Activated naive CD4-positive, alpha-beta T cell treated with Interleukin-2 at 50 U/mL for 16 hours (primary cell): Measurements from ENCODE around the gene VPS37C.
"Not testable (repeated sequence)": the region's sequence is repeated elsewhere in the genome, so short reads cannot be mapped to it uniquely, and the experiment has no call there.

Experiments
- DNase-seq: peaks from one replicate; pipeline ENCODE4 v3.0.0-alpha.2; 2020

Gene VPS37C

DNA sequence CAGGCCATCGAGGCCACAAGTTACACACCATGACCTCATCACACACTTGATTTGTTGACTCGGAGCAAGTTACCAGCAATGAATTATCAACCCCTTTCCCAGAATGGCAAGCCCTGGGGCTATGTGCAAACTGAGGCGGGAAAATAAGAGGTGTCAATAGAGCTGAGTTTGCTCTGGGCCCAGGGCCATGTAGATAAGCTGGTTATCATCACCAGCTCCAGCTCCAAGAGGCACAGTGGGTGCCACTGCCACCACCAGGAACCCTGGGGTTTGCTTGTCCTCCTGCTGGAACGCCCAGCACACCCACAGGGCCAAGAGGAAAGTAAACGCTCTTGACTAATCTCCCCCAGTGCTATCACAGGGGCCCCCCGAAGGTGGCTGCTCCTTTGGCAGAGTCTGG lies 13.0 kb upstream of the VPS37C start:
- no peak for DNase-seq

DNA sequence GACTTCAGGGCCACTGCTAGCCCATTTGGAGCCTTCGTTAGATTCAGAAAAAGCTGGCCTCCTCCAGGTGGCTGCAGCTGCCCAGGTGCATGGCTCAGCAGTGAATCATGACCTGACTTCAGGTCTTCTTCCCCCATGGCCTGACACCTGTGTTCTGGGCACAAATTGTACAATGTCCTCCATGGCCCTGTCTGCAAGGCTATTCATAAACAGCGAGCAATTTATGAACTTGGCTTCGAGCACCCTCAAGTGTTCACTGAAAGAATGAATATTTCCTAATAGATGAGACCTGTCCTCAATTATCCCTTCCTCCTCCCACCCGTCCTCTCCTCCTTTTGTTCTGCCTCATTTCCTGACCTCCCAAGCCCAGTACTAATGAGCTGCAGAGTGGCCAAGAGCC lies 12.2 kb upstream of the VPS37C start:
- no peak for DNase-seq

DNA sequence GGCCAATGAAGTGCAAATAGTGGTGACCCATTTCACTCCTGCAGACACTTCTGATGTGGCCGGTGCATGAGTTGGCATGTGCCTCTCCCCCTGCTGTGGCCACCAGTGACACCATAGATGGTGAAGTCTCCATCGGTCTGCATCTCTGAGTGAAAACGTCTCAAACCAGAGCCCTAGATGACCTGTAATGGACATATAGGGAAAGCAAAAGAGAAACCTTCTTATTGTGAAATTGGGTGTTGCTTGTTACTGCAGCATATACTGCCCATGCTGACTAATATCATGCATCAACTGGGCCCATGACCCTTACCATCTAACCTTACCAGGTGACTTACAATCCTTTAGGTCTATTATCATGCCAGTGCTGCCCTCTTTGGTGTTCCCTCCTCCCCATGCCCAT lies 11.7 kb upstream of the VPS37C start:
- DNase-seq = no peak

DNA sequence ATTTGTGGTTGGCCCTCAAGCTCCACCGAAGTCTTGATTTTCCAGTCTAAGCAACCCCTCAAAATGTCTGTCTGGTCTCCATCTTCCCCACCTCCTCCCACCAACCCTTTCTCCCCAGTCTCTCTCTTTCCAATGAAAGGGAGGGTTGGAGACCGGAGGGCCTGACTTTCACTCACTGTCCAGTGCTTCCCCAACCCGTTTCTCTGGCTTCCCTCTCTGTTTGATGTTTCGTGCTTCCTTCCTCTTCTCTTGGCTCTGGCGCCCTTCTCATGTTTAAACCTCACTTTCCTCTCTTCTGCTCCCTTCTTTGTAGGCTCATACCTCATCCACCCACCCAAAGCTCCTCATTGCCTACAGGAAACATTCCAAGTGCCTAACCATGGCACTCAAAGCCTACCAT lies 11.1 kb upstream of the VPS37C start:
- DNase-seq = no peak

DNA sequence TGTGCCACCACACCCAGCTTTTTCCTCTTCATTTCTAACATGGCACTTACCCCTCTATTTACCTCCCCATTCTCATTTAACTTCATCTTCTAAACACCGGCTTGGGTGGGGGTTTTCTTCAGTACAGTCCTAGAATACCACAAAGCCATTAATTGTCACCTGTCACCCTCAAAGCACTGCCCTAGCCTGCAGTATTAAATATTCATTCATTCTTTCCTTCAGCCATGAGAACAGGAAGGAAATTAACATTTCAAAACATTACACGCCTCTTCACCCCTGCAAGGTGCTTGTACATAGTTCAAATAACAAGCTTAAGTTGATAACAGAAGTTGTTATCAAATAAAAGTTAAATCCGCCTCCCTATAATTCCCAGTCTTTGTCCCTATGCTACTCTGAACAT lies 10.7 kb upstream of the VPS37C start:
- DNase-seq = no peak

DNA sequence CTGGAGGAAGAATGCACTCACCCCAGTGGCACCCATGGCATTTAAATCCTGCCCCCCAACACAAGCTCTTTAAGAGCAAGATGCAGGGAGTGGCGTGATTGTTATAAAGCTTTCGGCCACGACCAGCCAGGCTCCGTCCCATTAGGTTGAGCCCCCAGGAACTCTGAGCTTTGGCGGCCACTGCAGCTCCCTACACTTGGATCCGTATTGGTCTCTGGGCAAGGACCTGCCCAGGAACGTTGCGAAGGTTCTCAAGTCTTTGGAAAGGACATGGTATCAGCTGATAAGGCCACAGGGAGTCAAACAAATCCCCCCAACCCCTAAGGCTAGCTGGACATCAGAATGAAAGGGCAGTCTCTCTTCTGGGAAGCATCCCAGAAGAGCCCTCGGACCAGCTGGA lies 9.3 kb upstream of the VPS37C start:
- no peak for DNase-seq

DNA sequence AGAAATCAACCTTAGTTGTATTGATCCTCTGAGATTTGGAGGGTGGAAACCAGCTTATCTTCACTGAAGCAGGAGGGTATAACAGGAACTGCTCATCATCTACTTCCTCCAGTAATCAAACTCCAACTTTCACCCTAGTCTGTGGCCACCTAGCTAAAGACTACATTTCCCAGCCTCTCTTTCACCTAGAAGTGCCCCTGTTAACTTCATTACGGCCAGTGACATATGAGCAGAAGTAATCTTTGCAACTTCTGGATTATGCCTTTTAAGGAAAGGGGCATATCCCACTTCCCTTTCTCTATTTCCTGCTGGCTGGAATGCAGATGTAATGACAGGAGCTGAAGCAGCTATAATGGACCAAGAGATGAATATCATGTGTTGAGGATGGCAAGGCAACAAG lies 7.6 kb upstream of the VPS37C start:
- DNase-seq = no peak

DNA sequence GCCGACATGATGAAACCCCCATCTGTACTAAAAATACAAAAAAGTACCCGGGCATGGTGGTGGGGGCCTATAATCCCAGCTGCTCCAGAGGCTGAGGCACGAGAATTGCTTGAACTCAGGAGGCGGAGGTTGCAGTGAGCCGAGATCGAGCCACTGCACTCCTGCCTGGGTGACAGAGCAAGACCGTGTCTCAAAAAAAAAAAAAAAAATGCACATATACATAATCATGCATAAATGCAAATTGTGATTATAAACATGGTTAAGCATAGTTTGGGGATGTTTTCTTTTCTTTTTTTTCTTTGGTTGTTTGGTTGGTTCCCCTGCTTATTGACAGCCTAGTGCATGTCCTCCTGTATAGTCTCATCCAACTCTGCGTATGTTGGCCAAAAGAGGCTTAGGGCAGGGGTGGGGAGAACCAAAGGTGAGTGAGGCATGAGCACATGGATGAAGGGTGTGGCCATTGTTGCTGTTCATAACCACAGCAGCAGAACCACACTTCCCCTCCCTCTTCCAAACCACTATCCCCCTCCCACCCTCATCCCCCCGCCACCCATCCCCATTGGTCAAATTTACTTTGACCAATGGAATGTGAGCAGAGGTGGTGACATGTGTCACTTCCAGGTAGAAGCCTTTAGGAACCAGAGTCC lies 6.9 kb upstream of the VPS37C start:
- DNase-seq = no peak

DNA sequence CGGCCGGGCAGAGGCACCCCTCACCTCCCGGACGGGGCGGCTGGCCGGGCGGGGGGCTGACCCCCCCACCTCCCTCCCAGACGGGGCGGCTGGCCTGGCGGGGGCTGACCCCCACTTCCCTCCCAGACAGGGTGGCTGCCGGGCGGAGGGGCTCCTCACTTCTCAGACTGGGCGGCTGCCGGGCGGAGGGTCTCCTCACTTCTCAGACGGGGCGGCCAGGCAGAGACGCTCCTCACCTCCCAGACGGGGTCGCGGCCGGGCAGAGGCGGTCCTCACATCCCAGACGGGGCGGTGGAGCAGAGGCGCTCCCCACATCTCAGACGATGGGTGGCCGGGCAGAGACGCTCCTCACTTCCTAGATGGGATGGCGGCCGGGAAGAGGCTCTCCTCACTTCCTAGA lies 5.1 kb upstream of the VPS37C start:
- not testable (repeated sequence) for DNase-seq

DNA sequence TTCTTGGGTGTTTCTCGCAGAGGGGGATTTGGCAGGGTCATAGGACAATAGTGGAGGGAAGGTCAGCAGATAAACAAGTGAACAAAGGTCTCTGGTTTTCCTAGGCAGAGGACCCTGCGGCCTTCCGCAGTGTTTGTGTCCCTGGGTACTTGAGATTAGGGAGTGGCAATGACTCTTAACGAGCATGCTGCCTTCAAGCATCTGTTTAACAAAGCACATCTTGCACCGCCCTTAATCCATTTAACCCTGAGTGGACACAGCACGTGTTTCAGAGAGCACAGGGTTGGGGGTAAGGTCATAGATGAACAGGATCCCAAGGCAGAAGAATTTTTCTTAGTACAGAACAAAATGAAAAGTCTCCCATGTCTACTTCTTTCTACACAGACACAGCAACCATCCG lies 4.6 kb upstream of the VPS37C start:
- DNase-seq = not testable (repeated sequence)

DNA sequence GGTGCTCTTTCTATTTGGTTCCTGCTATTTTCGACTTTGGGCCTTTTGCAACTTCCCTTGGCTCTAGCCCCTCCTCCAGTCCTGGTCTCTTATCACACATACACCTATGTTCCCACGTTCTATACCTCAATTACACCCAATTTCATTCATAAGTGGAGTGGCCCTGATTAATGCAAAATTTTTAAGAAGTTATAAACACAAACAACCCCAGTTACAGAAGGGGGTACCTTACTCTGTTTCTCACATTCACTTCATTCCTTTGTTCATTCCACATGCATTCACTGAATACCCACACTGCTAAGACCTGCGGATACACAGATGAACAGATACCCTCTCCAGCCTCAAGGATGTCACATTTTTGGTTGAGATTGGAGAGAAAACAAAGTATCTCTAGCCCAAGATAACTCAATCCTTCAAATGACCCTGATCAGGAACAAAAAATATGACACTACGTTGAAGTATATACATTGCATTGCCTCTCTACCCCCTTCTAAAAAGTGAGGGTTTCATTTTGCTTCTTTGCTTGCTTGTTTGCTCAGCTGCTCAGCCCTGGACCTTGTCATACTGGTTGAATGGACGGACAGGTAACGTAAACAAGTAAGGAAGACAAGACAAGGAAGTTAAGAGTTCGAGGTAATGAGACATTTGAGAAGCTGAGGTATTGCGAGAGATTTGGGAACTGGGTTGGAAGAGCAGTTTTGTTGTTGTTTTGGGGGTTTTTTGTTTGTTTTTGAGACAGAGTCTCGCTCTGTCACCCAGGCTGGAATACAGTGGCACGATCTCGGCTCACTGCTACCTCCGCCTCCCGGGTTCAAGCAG lies 3.6 kb upstream of the VPS37C start:
- no peak for DNase-seq

DNA sequence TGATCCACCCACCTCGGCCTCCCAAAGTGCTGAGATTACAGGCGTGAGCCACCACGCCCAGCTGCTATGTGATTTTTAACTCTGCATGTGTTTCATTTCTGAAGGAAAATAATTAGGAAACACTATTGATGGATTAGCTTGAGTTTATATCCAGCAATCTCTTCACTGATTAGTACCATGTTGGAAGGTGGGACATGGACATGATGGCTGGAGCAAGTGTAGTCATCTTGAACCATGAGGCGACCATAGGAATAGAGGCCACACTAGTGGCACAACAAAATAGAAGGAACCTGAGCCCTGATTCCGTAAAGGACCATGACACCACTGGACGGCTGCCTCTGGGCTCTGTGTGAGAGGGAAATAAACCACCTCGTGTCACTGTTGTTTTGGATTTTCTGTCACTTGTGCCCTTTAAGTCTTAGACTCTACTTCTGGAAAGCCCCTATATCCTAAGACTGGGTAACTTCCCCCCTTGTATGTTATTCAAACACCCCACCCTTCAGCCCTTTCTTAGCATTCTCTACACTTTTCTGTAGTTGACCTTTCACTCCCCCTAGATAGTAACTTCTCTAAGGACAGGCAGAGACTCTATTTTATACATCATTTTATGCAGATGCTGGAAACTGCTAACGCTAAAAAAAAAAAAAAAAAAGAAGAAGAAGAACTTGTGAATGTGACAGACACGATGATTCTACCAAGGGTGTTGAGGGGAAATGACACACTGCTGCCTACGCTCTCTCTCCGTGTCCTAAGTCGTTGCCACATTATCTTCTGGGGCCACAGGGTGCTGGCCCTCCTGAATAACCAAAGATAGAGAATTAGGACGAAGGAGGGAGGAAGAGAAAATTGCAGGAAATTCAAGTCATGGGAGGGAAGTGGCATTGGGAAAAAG lies 2.7 kb upstream of the VPS37C start:
- DNase-seq = no peak

DNA sequence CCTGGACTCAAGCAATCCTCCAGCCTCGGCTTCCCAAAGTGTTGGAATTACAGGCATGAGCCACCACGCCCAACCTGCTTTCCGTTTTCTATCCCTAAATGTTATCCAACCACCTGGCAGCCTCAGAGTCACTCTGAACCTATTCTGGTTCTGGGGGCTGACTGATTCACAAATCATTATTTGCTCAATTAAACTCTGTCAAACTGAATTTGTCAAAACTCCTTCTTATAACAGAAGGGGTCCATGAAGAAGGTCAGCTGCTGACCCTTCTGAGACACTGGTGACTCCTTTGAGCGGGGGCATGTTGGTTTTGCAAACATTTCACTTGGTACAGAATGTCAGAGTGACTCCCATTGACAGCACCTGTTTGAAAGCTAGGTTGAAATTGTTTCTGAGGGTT lies 1.8 kb upstream of the VPS37C start:
- DNase-seq = no peak

DNA sequence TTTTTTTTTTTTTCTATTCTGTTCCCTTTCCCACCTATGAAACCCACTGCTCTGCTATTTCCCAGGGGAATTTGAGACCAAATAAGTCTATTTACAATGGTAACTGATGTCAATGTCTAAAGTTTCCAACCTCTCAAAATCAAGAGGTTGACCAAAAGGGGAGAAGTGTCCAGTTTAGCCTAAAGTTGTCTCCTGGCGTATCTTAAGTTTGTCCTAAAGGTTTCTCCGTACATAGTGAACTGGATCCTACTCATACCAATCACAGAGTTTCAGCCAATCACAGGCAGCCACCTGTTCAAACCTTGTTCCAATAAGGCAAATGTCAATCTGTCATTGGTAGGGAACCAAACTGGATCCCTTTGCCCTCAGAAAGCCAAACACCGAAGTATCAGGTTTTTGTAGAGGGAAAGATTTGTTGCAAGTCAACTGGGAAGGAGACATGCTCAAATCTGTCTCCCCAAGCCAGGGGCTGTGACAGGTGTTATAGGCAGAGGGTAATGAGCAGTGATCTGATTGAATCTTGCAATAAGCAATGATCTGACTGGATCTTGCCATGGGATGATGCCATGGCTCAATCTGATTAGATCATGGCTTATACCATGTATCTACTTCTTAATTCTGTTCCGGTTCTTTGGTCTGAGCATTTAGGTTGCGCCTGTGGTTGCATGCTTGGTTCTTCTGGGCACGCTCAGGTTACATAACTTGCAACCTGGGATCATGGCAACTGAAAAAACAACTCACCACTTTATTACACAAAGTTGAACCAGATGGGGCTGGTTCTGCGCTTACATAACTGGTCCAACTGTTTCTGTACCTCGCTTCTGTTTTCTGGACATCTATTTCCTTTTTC lies 1.1 kb upstream of the VPS37C start:
- no peak for DNase-seq

DNA sequence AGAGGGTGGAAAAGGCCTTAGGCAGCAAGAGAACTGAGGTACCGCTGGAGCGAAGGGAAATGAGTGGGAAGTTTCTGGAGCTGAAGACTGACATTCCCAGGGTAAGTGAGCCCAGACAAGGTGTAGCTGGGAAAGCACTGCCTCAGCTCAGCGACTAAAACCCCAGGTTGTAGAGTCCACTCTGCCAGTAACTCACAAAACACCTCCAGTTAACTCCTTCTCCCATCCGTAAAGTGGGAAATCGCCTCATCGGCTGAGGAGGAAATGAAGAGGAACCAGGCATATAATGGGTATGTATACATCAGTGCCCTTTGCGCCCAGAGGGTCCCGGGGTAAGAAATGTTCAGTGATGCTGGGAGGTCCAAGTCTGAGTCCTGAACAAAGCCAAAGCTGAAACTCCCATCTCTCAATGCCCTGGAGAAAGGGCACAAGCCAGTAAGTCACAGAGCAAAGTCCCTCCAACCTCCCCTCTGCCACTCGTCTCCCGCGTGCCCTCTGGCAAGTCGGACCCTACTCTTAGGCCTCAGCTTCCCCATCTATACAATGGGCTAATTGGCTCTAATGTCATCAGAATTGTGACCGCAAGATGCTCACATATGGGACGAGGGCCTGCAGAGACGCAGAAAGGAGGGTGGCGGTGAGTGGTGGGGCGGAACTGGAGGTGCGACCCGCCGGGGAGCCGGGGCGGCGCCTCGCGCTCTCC lies 588 bp downstream of the VPS37C start:
- no peak for DNase-seq

DNA sequence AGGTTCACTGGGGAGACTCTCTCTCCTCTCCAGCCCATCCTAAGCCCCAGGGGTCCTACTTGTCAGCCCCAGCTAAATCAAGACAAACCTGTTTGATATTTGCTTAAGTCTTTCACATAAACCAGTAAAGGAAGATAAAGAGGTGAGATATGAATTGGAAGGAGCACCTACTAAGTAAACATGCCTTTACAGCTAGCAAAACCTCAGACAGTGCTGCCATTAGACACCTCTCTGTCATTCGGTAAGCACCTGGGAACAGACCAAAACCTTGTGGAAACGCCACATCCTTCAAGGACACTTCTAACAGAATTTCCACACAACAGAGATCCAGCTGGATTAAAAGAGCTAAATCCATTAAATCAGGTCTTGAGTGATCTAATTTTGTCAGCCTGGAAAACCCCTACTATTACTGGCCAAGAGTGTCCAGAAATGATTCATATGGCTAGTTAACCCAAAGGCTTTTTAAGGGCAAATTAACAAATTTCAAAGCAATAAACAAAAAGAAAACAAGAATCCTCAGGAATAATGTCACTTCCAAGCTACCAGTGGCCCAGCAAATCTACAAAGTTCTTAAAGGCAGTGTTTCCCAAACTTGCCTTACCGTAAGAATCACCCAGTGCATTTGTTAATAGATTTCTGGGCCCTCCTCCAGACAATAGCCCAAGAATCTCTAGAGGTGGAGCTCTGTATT lies 2.4 kb downstream of the VPS37C start:
- DNase-seq = no peak

DNA sequence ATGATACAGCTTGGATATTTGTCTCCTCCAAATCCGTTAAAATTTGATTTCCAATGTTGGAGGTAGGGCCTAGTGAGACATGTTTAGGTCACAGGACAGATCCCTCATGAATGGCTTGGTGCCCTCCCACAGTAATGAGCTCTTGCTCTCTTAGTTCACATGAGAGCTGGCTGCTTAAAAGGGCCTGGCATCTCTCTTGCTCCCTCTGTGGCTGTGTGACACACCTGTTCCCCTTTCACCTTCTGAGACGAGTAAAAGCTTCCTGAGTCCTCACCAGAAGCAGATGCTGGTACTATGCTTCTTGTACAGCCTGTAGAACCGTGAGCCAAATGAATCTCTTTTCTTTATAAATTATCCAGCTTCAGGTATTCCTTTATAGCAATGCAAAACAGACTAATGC lies 3.5 kb downstream of the VPS37C start:
- DNase-seq = no peak

DNA sequence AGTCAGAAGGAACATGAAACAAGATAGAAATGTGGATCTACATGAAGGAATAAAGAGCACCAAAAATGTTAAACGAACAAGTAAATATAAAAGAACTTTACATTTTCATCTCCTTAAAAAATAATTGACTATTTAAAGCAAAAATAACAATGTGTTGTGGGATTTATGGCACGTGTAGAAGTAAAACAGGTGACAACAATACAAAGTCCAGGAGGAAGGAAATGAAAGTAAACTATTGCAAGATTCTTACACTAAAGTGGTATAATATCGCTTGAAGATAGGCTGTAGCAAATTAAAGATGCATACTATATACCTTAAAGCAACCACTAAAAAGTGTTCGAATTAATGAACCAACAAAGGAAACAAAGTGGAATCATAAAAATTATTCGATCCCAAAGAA lies 5.5 kb downstream of the VPS37C start:
- no peak for DNase-seq

DNA sequence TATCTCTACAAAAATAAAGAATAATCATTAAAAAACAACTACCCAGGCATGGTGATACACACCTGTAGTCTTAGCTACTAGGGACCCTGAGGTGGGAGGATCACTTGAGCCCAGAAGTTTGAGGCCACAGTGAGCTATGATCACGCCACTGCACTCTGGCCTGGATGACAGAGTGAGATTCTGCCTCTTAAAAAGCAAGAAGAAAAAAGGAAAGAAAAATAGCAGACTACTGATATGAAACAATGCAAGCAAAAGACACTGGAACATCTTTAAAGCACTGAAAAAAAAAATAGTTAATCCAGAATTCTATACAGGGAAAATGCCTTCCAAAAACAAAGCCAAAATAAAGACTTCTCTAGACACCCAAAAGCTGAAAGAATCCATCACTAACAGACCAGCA lies 5.9 kb downstream of the VPS37C start:
- no peak for DNase-seq

DNA sequence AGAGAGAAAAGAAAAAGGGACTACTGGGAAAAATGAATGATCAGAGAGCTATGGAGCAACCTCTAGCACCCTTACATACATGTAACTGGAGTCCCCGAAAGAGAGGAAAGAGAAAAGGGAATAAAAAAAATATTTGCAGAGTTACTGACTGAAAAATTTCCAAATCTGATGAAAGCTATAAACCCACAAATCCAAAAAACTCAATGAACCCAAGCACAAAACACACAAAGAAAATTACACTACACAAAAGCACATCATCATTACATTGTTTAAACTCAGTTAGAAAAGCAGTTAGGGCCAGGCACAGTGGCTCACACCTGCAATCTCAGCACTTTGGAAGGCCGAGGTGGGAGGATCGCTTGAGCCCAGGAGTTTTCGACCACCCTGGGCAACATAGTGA lies 6.7 kb downstream of the VPS37C start:
- DNase-seq = no peak

DNA sequence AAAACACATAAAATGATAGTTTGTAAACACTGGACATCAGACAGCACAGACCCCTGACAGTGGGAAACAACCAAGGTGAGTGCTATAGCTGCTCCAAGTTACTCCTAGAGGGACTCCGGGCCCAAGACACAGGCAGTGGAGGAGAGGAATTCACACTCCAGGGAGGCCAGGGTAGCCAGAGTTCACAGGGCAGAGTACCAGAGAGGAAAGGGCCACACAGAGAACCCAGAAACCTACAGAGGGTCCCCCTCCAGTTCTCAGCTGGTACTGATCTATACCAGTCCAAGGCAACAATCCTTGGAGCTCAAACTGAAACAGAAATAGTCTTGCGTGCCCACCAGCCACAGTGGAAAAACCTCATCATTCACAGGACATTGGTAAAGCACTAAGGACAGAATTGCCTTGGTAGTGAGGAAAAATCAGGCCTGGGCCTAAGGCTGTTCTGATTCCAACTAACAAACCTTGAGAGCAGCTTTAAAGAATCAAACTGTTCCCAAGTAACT lies 7.6 kb downstream of the VPS37C start:
- DNase-seq = no peak
